ENCODE data around the gene AKT2. TPM values are rescaled to one million over a fixed set of nuclear protein-coding genes. Genes with fewer than 3 reads are reported as not detected.
A peak's percentile ranks its signal among the peaks of the same experiment; 100 is the strongest.

AKT2 gene
- total RNA-seq, 1 experiment from 2014 or later = 2,376 TPM

GRCh38 chr19:40283414-40284250, 1.5 kb downstream of the AKT2 start:
- intact Hi-C loops (cut with micrococcal nuclease; ENCODE audit: unreplicated experiment) (no loop called here), in situ Hi-C loops (cut with HindIII; ENCODE audit: low pct_unique_long_range_greater_than_20kb, low sequenced_read_pairs) (no loop called here)
- ChIA-PET POLR2A (interaction anchor here (0.5 to 1.1 kb wide), 10 partner anchors 14 to 438 kb away, joined by 3 to 9 read pairs (median 3); no protein-coding TSS in a partner anchor), CTCF (interaction anchor here (0.5 to 9.2 kb wide), 12 partner anchors 14 to 1336 kb away, joined by 3 to 116 read pairs (median 5); no protein-coding TSS in a partner anchor)
- TF ChIP-seq REST (IDR thresholded peaks at IDR 0.05; ENCODE audit: insufficient read depth in 1 of 2, low read depth in 2 of 2, low read length in 1 of 2) = no peak
- no peak for TF ChIP-seq TCF7L2 (IDR thresholded peaks at IDR 0.05; ENCODE audit: low read depth, low read length)
- TF ChIP-seq SIN3A (IDR thresholded peaks at IDR 0.05; ENCODE audit: borderline replicate concordance, insufficient read depth, low read depth, low read length) = no peak
- no peak for TF ChIP-seq CTCF (IDR thresholded peaks at IDR 0.05)
- no peak for TF ChIP-seq POLR2AphosphoS5 (IDR thresholded peaks at IDR 0.05; ENCODE audit: low read depth, low read length)
- no TSS peak for BruUV-seq (replicated peaks)
- Histone ChIP-seq H3K9me3 (ENCODE audit: control insufficient read depth, insufficient read depth, low read depth, low read length) (no peaks in the 10 kb centered on the region), H3K27me3 (ENCODE audit: control insufficient read depth, insufficient read depth, low read length) (no peaks in the 10 kb centered on the region), H3K27ac (ENCODE audit: low read length) (peak overlapping the region; percentile 82), H3K36me3 (ENCODE audit: control insufficient read depth, insufficient read depth, low read length) (peaks cover 9% of the 10 kb centered on the region; the same call in 1 of the 2 replicates), H3K4me3 (ENCODE audit: low read depth in 2 of 2, low read length in 2 of 2) (peak overlapping the region; percentile 36 to 47), H3K4me1 (ENCODE audit: control insufficient read depth, insufficient read depth, low read length) (peaks cover 69% of the 10 kb centered on the region)
- DNase-seq (ENCODE audit: low read depth, low spot score) = no peak
- no peak for ATAC-seq

- no peak for DNase-seq (ENCODE audit: low read depth, low spot score)
- CTCF ChIA-PET = interaction anchor here (0.5 to 9.2 kb wide), 9 partner anchors 15 to 490 kb away, joined by 3 to 116 read pairs (median 5); no protein-coding TSS in a partner anchor
- no peak for ATAC-seq
- Histone ChIP-seq H3K27me3 (ENCODE audit: control insufficient read depth, insufficient read depth, low read length) (no peaks in the 10 kb centered on the region), H3K36me3 (ENCODE audit: control insufficient read depth, insufficient read depth, low read length) (peaks cover 9% of the 10 kb centered on the region; the same call in 1 of the 2 replicates), H3K4me1 (ENCODE audit: control insufficient read depth, insufficient read depth, low read length) (peaks cover 76% of the 10 kb centered on the region), H3K9me3 (ENCODE audit: control insufficient read depth, insufficient read depth, low read depth, low read length) (no peaks in the 10 kb centered on the region), H3K4me3 (ENCODE audit: low read depth in 2 of 2, low read length in 2 of 2) (peak overlapping the region in 1 of 2 experiments; percentile 47; a peak in 2 of 4 replicates), H3K27ac (ENCODE audit: low read length) (peak overlapping the region; percentile 82)
- in situ Hi-C loops (cut with HindIII; ENCODE audit: low pct_unique_long_range_greater_than_20kb, low sequenced_read_pairs) = no loop called here
- intact Hi-C loops (cut with micrococcal nuclease; ENCODE audit: unreplicated experiment) = no loop called here
- TF ChIP-seq SIN3A (IDR thresholded peaks at IDR 0.05; ENCODE audit: borderline replicate concordance, insufficient read depth, low read depth, low read length) (no peak), CTCF (IDR thresholded peaks at IDR 0.05) (no peak), TCF7L2 (IDR thresholded peaks at IDR 0.05; ENCODE audit: low read depth, low read length) (no peak), POLR2AphosphoS5 (IDR thresholded peaks at IDR 0.05; ENCODE audit: low read depth, low read length) (no peak), REST (IDR thresholded peaks at IDR 0.05; ENCODE audit: insufficient read depth in 1 of 2, low read depth in 2 of 2, low read length in 1 of 2) (no peak)
- POLR2A ChIA-PET = interaction anchor here (0.6 to 1.4 kb wide), 4 partner anchors 15 to 1064 kb away, joined by 3 to 19 read pairs (median 4); no protein-coding TSS in a partner anchor
- no TSS peak for BruUV-seq (replicated peaks)
These were observed 2.2 kb downstream of the AKT2 start for GRCh38 chr19:40282920-40283319.

Measured in Panc1 (cell line).